Midbrain (tissue), 1 donor: ENCODE measurements around the gene C11orf24.
"Not testable (repeated sequence)": the region's sequence is repeated elsewhere in the genome, so short reads cannot be mapped to it uniquely, and the experiment has no call there.

ENCODE experiments used
- DNase-seq: peaks from one replicate; lab custom pipeline; 2025; lab: John Stamatoyannopoulos, UW

Gene C11orf24

DNA sequence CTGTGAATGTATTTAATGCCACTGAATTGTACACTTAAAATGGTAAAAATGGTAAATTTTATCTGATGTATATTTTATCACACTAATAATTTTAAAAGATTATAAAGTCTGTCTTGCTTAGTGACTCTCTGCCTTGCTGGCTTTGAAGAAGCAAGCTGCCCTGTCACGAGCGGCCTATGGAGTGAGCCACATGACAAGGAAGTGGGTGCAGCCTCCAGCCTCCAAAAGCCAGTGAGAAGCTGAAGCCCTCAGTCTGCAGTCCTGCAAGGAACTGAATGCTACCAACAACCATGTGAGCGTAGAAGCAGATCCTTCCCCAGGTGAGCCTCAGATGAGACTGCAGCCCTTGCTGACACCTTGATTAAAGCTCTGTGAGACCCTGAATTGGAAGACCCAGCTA is 20.0 kb downstream of the C11orf24 start:
- no peak for DNase-seq

DNA sequence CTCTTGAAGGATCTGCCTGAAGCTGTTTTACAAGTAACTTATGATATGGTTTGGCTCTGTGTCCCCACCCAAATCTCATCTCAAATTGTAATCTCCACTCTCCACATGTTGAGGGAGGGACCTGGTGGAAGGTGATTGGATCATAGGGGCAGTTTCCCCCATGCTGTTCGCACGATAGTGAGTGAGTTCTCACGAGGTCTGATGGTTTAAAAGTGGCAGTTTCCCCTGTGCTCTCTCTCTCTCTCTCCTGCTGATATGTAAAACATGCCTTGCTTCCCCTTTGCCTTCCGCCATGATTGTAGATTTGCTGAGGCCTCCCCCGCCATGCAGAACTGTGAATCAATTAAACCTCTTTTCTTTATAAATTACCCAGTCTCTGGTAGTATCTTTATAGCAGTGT is 26.9 kb downstream of the C11orf24 start:
- DNase-seq, result not testable (repeated sequence)

DNA sequence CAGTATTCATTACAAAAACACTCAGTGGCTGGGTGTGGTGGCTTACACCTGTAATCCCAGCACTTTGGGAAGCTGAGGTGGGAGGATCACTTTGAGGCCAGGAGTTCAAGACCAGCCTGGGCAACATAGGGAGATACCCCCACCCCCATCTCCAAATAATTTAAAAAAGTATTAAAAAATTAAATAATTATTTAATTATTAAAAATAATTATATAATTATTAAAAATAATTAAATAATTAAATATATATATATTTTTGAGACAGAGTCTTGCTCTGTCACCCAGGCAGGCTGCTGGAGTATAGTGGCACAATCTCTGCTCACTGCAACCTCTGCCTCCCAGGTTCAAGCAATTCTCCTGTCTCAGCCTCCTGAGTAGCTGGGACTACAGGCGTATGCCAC is 27.9 kb downstream of the C11orf24 start:
- DNase-seq, result not testable (repeated sequence)

DNA sequence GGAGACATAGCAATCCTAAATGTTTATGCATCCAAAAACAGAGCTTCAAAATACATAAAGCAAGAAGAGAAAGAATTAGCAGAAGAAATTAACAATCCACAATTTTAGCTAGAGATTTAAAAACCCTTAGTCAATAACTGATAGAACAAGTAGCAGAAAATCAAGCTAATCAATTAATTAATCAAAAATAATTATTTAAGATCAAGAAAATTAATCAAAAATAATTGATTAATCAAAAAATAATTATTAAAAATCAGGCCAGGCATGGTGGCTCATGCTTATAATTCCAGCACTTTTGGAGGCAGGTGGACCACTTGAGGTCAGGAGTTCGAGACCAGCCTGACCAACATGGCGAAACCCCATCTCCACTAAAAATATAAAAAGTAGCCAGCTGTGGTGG is 29.2 kb downstream of the C11orf24 start:
- DNase-seq, result no peak

DNA sequence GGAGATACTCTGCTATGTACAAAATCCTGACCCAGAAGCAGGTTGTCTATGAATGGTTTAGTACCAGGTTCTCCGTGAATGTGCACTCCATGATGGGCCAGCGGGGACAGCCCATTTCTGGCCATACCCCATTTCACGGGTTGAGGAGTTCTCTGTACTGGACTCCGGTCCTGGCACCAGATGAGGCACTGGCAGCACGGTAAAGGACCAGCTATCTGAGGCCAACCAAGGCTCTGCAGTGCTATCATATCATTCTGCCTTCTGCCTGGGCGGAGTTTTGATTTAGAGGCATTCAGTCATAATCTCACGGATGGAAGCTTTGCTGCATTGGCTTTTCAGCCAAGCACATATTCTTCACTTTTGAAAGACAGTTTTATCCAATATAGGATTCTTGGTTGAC is 40.2 kb downstream of the C11orf24 start:
- DNase-seq, result no peak

DNA sequence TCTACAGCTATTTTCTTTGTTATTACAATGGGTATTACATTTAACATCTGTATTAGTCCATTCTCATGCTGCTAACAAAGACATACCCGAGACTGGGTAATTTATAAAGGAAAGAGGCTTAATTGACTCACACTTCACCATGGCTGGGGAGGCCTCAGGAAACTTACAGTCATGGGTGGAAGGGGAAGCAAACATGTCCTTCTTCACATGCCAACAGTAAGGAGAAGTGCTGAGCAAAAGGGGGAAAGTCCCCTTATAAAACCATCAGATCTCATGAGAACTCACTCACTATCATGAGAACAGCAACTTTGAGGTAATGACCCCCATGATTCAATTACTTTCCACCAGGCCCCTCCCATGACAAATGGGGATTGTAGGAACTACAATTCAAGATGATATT is 42.2 kb downstream of the C11orf24 start:
- DNase-seq, result no peak

DNA sequence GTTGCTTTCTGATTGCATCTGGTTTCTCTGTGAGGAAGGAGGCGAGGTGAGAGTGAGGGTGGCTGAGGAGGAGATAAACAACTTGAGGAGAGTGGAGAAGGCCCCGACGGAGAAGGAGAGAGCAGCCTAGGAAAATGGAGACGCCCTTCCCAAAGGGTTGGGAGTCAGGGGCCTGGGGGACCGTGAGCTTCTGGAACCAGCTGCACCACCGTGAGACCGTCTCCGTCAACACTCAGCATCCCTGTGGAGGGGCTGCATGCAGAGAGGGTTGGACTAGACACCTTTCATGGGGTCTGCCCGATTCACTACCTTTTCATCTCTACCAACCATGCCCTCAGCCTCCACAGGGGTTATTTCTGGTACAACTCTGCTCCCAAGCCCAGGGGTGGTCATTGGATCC is 45.4 kb downstream of the C11orf24 start:
- DNase-seq, result no peak

DNA sequence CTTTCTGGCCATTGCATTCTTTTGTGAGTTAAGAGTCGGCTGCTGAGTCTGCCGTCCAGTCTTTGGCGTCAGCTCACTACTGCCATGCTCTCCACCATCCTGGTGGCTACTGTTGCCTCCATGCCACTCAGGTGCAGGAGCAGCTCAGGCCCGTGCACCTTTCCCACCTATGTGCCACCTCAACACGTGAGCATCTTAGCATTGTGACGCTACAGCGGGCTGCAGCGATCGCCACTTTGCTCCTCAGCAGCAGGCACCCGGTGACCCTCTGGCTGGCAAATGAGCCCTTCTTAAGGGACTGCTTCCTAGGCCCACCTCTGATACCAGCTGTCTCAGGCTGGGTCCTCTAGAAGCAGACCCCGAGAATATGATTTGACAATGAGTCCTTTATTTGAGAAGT is 47.2 kb downstream of the C11orf24 start:
- DNase-seq, result no peak

DNA sequence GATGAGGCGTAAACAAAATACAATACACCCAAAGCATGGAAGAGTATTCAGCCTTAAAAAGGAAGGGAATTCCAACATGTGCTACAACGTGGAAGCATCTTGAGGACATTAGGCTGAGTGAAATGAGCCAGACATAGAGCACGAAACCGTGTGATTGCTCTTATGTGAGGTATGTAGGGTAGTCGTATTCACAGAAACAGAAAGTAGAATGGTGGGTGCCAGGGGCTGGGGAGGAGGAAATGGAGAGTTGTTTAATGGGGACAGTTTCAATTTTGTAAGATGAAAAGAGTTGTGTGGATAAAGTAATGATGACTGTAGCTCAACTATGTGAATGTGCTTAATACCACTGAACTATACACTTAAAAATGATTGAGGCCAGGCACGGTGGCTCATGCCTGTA is 48.5 kb downstream of the C11orf24 start:
- DNase-seq, result no peak

DNA sequence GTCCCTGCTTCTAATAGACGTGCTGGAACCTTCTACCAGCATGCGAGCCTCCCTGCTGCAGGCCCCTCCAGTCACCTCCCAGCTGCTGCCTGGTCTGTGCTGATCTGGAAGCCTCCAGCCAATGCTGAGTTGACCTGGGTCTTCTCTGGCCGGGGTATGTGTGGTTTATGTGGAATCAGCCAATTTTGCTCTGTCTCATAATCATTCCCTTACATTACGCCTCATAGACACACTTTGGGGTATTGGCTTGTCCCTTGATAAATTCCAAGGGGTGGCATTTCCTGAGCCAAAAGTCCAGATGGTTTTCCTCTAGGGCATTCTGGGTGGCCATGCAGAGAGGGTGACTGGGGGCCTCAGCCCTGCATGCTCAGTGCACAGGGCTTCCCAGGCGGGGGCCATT is 50.4 kb downstream of the C11orf24 start:
- no peak for DNase-seq

DNA sequence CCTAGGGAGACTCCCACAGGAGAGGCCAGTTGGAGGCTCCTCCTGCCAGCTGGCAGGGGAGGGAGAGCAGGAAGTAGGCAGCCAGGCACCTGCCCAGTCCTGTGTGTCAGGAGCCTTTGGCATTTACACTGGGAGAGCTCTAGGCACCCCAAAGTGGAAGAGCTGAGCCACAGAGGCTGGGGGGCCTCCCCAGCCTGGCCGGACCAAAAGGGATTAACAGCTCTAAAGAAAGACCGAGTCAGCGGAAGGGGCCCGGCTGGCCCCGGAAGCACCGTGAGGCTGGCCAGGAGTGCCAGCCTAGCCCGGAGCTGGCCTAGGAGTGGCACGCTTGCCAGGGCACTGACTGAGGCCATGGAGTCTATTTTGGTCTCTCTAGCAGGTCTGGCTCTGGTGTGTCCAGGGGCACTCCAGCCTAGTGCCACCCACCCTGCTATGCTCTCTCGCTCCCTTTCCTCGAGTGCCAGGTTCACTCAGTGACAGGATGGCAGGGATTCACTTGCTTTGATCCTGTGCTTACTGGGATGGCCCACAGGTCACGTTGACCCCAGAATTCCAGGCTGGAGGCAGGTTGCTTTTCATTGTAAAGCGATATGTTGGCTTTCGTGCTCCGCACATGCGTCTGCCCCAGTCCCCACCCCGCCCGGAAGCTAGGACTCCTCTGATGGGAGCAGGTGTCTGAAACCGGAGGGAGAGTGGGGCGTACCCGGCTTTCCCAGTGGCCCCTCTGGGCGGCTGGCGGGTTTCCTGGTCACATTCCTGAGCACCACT is 55.4 kb downstream of the C11orf24 start:
- DNase-seq, result no peak

DNA sequence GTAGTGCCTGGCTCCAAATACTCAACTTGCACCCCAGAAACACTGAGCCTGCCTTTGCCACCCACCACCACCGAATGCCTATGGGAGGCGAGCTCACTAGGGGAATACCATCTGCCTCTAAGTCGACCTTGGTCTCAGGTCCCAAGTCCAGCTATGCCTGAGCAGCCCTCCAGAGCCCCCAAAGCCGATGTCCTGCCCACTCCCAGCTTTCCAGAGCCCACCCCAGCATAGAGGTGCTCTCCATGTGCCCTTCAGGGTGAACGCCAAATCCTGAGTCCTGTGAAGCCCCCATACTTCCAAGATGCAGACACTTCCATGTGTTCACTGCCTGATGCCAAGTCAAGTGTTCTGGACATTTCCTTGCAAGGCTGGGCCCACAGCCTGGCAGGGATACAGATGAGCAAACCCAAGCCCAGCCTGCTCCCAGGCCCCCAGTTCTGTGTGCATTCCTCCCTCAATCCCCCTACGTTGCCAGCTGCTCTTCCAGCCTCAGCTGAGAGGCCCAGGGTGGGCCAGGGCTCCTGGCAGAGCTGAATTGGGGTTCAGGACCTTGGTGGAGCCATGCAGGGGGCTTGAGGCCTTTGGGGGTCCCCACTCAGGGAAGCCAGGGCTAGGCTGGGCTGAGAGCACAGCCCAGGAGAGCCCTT is 56.1 kb downstream of the C11orf24 start:
- no peak for DNase-seq

DNA sequence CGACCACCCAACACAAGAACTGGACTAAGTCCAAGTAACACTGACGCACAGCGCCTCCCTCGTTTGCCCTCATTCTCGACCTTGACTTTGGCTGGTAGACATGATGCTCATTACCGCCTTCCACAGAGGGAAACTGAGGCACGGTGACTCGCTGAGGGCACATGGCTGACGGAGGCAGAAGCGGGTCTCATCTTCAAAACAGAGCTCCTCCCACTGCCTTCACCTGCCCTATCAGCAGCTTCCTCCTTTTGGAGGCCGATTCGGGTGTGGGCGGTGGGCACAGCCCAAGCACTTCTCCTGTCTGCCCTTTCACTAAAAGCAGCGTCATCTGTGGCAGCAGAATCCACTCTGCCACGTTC is 56.7 kb downstream of the C11orf24 start:
- no peak for DNase-seq

DNA sequence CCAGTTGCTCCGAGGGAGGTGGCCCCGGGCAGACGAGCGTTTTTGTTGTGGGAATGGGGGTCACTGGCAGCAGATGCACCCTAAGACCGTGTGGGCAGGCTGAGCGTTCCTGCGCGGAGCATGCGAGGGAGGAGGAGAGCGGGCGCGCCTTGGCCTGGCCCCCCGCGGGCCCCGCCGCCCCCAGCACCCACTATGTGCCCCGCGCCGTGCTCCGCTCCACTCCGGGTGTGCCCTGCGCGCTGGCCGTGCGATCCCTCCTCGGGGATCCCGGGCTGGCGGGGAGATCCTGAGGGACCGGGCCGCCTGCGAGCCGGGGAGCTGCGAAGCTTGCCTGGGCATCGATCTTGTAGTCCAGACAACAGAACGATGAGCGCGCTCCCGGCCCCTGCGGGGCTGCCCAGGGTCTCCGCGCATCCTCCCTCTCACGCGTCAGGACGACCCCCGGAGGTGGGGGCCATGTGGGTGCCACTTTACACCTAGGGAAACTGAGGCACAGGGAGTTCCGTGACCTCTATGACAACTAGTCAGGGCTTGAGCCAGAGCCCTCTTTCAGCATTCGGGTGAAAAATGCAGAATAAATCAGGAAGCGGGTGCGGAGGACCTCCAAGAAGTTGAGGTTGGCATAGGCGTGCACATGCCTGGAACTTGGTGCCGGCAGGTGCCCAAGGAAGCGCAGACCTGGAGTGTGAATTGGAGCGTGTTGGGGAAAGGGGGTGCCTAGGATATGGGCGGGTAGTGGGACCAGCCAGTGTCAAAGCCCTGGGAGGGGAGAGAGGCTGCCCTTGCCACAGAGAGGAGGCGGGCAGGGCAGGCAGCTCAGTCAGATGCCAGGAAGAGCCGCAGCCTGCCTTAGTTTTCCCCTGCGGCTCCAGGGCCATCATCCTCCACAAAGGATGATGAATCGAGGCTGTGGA is 57.3 kb downstream of the C11orf24 start:
- no peak for DNase-seq

DNA sequence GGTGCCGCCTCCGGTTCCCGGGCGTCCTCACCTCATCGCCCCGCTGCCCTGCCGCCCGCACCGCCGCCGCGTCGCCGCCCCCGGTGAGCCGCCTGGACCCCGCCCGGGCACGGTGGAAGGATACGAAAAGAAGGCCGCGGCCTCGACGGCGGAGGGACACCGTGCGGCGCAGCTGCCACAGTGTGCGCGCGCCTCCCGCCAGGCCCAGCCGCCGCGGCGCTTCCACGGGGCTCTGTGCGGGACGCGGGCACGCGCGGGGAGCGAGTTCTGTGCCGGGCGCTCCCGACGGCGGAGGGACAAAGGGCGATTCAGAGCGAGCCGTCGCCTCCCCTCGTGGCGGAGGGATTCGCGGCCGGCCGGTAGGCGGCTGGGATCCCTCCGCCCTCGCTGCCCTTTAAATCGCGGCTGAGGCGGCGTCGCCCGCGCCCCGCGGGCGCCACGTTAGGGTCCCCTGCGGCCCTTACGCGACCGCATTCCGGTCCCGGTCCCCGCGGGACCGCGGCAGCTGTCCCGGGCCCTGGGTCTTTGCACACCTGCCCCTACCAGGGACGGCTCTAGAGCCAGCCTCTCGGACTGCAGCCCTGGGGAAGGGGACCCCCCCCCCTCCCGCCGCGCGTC is 58.1 kb downstream of the C11orf24 start:
- peak; percentile 91 for DNase-seq

DNA sequence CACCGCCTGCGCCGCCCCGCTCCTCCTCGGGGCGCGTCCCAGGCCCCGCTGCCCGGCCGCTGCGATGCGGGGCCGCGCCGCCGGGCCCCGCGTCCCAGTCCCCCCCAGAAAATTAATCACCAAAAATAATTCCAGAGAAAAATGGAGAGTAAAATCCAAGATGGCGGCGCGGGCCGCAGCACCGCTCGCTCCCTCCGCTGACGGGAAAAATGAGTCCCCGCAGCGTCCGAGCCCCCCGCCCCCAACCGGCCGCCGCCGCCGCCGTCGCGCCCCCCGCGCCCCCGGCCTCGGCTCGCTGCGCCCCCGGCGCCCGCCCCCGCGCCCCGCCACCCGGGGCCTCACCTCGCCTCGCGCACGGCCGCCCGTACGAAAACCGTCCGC is 58.6 kb downstream of the C11orf24 start, which contains the start of gene KMT5B:
TSS of gene KMT5B (minus strand) at position 162 of the 381 bp plus-strand sequence. CDS start 23,220 bp downstream, outside the sequence.
- DNase-seq, result peak; percentile 47

DNA sequence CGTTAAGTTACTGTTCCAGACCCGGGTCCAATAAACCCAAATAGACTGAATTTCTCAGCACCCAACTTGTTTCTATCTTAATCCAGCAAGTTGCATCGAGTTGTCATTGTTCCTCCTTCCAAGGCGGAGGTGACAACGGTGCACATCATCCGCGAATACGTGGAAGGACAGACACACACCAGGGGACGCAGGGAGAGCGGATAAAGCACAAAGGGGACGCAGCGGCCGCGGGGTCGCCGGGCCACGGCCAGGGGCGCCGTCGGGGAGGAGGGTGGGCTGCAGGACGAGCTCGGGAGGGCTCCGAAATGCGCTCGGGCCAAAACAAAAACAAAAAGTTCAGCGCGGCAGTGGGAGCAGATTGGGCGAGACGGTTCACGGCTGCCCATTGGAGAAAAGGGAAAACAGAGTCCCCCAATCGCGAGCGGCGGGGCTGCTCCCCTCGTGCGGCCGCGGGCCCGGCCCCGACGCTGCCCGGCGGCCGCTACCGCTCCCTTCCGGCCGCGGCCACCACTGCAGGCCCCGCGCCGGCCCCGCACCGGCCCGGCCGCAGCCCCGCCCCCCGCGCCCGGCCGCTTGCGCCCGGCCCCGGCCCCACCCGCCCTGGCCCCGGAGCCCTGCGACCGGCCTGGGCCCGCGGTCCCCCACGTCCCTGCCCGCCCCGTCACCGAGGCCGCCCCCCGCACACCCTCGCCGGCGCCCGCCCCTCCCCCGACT is 59.2 kb downstream of the C11orf24 start:
- peak; percentile 56 for DNase-seq

DNA sequence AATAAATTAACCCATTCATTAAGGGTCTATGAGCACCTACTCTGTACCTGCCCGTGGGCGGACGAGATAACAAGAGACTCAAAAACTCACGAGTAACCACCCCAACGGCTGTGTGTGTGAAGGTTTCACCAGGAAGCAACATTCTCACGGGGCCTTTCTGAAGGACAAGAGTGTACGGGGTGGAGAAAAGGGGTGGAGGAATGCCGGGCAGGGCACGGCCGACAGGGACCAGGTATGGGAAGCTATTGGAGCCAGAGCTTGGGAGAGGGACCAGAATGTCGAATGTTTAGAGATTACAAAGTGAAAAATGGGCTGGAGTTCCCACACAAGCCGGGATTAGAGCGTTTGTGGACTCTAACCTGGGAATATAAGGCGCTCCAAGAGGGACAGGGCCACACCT is 60.2 kb downstream of the C11orf24 start:
- no peak for DNase-seq
